NCI-H2081 (cell line): ENCODE measurements around the gene CCDC175.

Experiments used
- DNase-seq, 2 experiments: peaks; one replicate each; lab custom pipeline; 2025; lab: John Stamatoyannopoulos, UW

The CCDC175 gene

GRCh38 chr14:59482541-59483331 lies 93.9 kb downstream of the CCDC175 start:
- no peak for DNase-seq

- no peak for DNase-seq
Measured at GRCh38 chr14:59481871-59482540, 94.6 kb downstream of the CCDC175 start.

GRCh38 chr14:59481407-59481806 lies 95.2 kb downstream of the CCDC175 start:
- DNase-seq = no peak

- no peak for DNase-seq
Measured at GRCh38 chr14:59480166-59480565, 96.4 kb downstream of the CCDC175 start.

GRCh38 chr14:59478540-59478939 lies 98.1 kb downstream of the CCDC175 start:
- no peak for DNase-seq

GRCh38 chr14:59475709-59476108 lies 100.9 kb downstream of the CCDC175 start:
- DNase-seq = no peak

GRCh38 chr14:59474172-59474571 lies 102.4 kb downstream of the CCDC175 start:
- DNase-seq = no peak

GRCh38 chr14:59465316-59466135 lies 111.1 kb downstream of the CCDC175 start, which contains the start of gene GPR135:
GPR135 (minus strand) TSS chr14:59465380; CDS start chr14:59465226, 154 bp downstream.
- no peak for DNase-seq

GRCh38 chr14:59464486-59465315 lies 111.9 kb downstream of the CCDC175 start:
- DNase-seq = no peak

- DNase-seq = no peak
Measured at GRCh38 chr14:59463787-59464485, 112.7 kb downstream of the CCDC175 start.

- DNase-seq = no peak
Measured at GRCh38 chr14:59461891-59462290, 114.7 kb downstream of the CCDC175 start.

- no peak for DNase-seq
Measured at GRCh38 chr14:59460378-59460777, 116.2 kb downstream of the CCDC175 start.

- DNase-seq = no peak
Measured at GRCh38 chr14:59458486-59458885, 118.1 kb downstream of the CCDC175 start.

GRCh38 chr14:59455411-59455810 lies 121.2 kb downstream of the CCDC175 start:
- DNase-seq = no peak
